NCI-H748 treated with DMSO at 0.1 percent for 48 hours (cell line): ENCODE results near the gene CYP46A1.
"Not testable (repeated sequence)": the region's sequence is repeated elsewhere in the genome, so short reads cannot be mapped to it uniquely, and the experiment has no call there.

Experiments
- DNase-seq: peaks from one replicate; lab custom pipeline; 2025; lab: John Stamatoyannopoulos, UW

The CYP46A1 gene

DNA sequence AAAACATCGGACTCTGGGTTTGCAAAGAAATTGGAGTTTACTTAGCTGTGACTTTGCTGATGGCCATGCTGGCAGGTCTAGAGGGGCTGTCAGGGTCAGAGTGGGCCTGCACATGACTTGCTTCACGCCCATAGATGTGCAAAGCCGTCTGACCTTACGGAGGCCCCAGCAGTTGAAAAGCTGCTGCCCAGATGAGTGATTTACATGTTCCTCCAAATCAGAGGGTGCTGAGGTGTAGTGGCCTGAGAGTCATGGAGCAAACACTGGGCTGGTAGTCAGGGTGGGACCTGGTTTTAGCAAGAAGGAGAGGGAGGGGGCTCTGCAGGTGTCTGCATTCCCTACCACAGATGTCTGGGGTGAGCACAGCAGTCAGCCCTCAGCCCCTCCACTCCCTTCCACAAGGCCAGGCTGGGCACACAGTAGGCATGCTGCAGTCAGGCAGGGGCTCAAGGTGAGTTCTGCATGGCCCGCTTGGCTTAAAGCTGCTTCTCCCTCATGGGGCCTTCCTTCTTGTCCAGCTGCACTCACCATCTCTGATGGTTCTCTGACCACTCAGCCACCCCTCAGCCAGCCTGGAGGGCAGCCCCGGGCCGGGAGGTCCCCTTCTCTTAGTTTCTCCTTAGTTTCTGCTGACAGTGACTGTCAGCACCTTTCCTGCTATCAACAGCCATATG lies 74.9 kb downstream of the CYP46A1 start:
- DNase-seq: no peak

DNA sequence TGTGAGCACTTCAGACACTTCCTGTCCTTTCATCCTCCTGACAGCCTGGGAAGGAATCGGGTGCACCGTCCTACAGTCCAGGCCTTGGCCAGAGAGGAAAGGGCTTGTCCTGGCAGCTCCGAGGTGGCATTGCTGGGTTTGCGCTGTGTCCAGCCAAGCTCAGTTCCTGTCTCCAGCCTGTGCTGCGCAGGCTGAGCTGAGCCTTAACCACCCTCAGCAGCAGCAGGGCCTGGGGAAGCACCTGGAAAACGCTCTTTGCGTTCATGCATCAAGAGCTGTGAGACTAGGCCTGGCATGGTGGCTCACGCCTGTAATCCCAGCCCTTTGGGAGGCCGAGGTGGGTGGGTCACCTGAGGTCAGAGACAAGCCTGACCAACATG lies 75.4 kb downstream of the CYP46A1 start:
- no peak for DNase-seq

DNA sequence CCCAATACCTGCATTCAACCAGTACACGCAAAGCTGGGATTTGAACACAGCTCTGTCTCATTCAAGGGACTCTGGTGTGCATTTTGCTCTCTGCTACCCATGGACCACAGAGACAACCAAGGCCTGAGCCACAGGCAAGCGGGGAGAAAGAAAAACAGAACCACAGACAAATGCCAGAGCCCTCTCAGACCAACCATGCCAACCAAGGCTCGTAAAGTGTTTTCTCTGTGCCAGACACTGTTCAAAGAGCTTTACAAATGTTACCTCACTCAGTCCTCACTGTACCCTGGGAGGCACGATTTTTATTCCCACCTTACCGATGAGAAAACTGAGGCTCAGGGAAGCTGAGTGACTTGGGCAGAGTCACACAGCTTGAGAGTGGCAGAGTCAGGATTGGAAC lies 76.7 kb downstream of the CYP46A1 start:
- no peak for DNase-seq

DNA sequence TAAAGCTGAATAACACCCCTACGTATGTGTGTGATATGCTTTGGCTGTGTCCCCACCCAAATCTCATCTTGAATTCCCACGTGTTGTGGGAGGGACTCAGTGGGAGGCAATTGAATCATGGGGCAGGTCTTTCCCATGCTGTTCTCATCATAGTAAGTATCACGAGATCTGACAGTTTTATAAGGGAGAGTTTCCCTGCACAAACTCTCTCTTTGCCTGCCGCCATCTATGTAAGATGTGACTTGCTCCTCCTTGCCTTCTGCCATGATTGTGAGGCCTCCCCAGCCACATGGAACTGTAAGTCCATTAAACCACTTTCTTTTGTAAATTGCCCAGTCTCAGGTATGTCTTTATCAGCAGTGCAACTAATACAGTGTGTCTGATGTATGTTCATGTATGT lies 78.8 kb downstream of the CYP46A1 start:
- DNase-seq: not testable (repeated sequence)

DNA sequence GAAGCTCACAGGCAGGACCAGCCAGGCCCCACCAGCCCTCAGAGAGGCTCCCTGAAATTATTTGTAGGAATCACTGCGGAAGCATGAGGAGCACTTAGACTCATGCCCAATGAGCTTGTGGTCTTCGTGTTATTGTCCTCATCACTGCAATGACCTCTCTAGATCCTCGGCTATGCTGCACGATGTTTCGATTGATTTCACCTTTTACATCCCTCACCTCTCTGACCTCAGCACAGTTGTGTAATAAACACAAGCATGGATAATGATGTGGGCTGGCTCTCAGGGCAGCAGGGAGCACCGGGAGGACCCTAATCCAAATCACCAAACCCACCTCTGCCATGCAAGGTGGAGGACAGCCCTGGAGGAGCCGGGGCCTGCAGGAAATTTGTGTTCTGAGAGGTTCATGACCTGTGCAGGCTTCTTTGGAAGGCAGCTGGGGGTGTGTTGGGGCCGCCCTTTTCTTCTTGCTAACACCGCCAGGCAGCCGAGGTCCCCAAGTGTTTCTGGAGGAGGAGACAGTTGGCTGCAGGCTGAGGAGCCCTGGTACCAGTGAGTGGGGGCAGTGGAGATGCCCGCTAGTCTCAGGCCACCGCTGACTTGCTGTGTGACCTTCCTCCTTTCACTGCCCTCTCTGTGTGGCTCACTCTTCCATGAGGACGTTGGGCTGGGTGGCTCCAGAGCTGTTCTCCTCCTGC lies 79.6 kb downstream of the CYP46A1 start:
- DNase-seq: no peak

DNA sequence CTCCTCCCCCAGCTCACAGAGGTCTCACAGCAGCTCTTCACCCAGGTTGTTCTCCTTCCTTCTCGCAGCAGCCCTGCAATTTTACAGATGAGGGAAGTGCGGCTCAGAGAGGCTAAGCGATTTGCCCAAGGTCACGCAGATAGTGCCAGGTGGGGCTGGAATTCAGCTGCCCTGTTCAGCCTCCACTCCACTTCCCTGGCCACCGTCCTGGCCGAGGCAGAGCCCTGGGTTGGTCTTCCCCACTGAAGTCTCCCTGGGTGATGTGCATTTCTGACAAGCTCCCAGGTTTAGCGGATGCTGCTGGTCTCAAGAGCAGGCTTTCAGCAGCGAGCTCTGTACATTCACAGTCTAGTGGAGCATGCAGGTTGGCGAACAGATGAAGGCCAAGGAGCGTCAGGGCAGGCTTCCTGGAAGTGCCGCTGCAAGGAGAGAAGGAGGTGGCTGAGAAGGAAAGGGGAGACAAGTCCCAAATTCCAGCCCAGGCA lies 80.2 kb downstream of the CYP46A1 start:
- DNase-seq: no peak

DNA sequence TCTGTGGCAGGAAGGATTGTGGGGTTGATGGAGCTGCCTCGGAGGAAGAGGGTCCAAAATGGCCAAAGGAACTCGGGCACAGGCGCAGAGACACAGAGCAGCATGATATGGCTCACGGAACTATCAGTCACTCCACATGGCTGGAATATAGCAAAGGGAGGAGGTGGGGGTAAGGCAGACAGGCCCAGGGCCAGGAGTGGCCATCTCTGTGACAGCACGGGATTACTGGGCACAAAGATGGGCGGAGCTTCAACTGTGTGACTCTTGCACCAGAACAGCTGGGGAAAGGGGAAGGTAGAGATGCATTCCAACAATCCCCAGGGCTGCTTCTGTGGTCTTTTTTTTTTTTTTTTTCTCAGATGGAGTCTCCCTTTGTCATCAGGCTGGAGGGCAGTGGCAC lies 84.3 kb downstream of the CYP46A1 start:
- DNase-seq: no peak

DNA sequence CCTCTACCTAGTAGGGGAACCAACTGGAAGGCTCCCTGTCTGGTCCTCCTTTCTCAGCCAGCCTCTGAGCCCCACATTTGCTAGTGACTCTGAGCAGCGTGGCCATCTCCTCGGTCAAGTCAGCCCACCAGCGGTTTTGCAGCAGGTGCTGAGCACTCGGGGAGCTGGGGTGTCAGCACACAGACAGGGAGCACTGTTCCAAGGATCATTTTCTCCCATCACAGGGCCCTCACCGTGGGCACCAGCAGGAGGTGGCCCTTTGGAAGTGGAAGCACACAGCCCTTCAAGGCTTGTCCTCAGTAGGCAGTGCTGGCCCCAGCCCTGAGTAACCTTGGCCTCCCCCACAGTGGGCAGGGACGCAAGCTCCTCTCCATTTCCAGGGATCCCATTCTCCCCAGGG lies 85.0 kb downstream of the CYP46A1 start:
- DNase-seq: no peak

DNA sequence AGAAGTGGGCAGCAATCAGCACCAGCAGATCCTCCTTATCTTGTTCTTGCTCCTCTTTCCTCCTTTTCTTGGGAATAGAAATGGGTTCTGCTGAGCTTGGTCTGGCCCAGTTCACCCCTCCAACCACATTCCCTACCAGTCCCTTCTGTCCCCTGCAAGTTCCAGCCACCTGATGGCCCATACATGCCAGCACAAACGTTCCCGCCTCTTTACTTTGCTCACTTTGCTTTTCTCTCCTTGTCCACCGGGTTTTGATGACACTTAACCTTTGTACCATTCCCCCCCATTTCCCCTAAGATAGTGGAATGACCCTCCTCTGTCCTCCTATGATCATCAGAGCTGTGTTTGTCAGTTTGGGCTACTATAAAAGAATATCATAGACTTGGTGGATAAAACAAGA lies 85.7 kb downstream of the CYP46A1 start:
- DNase-seq: no peak

DNA sequence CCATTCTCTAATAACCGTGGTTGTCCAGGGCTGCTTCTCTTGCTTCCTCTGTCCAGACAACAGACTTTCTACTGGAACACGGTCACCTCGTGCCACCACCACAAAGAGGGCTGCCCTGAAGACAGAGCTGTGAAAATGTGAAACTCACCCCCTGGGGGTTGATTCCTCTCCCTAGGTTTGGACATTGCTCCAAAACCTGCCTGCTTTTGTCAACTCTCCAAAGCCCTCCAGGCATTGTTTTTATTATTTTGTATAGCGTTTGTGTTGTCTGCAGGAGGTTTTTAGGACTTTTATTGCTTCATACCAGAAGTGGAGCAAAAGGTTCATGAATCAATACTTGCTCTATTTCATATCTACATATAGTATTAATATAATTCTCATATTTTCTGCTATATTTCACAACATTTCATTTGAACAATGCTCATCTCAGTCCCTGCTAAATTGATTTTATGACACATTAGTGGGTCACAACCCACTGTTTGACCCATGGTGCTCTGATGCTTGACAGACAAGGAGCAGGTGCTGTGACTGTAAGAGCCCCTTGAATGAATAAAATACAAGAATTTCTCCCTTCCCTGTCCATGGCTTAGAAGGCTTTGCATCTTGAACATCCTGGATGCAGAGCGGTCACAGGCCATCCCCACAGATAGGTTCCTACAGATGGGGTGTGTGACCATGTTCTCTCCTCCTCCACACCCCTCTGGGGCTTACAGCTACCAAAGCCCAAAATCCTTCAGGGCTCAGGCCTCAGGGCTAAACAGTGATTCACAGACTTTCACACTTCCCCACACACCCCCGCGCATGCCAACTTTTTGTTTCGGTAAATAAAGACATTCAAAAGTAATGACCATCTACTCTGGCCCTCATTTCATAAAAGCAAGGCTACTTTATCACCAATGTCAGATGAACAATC lies 88.5 kb downstream of the CYP46A1 start:
- DNase-seq: no peak

DNA sequence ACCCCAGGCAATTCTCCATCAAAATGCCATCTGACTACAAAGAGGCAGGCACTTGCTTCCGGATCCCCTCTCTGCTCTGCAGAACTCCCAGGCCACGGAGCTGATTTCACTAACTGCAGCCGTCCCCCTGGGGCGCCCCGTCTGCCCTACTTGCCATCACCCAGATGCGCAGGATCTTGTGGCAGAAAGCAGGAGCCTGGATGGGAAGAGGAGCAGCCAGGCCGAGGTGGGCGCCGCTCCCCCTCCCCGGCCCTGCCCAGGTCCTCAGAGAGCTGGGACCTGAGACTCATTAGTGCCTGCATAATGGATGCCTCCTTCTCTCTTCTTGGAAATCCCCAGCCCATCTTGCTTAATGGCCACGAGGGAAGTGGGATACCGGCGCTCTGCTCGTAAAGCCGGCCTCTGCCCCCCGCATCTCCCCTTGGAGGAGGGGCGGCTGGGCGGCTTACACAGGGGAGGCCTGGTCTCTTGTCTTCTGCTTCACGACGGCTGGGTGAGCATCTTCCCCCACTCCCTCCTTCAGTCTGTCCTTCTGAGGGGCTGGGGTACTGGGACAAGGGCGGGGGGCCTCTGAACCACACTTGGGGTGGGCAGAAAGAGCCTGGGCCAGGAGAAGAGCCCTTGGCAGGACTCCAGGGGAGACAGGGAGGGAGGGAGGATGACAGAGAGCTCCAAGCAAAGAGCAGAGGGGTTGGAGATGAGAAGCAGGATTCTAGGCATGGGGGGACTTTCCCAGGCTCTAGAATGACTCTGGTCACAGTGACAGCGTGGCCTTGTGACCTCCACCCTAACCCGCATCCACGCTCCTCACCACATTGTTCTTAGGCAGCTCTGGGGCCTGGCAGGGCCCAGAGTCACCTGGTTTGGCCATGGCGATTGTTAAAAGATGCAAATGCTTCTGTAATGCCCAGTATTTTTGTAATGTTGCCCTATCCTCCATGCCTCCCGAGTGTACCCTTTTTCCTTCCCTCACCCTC lies 89.7 kb downstream of the CYP46A1 start:
- no peak for DNase-seq

DNA sequence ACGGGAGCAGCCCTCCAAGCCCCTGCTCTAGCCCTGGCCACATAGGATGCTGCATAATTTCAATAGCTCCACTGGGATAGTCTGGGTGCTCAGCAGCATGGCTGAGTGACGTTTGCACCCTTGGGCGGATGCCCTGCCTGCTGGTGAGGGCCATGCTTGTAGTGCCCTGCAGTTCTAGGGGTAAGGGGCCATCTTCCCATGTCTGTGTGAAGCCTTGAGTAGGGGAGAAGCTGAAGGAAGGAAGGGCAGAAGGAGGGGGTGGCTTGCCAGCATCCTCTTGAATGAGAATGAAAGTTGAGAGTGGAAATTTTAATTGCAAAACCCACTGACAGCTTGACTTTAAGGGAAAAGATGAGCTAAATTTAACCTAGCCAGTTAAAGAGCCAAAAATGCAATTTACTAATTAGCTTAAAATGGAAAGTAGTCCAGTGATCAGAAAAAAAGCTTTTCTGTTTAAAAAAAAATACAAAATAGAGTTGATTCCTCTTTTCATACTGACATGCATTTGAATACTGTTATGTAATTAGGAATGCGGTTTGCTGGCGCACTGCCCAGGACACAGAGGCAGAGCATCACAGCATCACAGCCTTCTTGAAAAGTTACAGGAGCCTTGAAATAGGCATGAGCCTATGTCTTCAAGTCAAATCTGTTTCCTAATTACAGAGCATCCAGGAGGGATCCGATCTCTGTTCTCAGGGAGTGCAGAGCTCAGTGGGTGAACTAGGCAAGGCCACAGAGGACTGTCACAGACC lies 90.6 kb downstream of the CYP46A1 start:
- no peak for DNase-seq

DNA sequence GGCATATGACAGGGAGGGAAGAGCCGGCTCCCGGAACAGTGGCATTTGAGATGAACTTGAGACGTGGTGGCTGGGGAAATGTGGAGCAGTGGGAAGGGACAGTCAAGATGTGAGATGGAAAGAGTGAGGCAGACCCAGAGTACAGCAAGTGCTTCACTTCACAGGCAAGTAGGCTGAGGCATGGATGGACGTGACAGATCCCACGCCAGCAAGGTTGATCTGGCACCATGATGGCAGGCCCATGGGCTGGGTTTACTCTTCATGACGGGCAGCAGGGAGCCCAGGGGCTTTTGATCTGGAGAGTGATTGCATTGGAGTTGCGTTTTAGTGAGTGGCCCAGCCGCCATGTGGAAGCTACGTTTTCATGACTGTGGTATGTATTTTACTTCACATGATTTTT lies 91.3 kb downstream of the CYP46A1 start:
- DNase-seq: no peak
